H1 (cell line): Measurements from ENCODE around the gene TWNK. TPM values are rescaled to one million over a fixed set of nuclear protein-coding genes. Genes with fewer than 3 reads are reported as not detected.

Experiments used
- CBX5 ChIP-seq: fragments of 300-800, 300-1000 bp; sonication (generic); IDR thresholded peaks from 2 replicates; pipeline ENCODE4 v1.7.1; 2016; ENCODE audit warnings: antibody characterized with exemption, low read length, low read depth
- CEBPB ChIP-seq: IDR thresholded peaks from 2 replicates; pipeline ENCODE4 v1.6.1; 2012; ENCODE audit warnings: low read depth, low read length
- CTCF ChIP-seq, 3 experiments: IDR thresholded peaks; 1 replicate in 2 of 3; 2 replicates in 1 of 3; pipeline versions ENCODE4 v1.5.1 to v1.6.1; 2011; ENCODE audit warnings: low read length in 3 of 3, mild to moderate bottlenecking in 3 of 3, inconsistent platforms in 2 of 3, low read depth in 1 of 3, moderate library complexity in 1 of 3; ENCODE audit not compliant: insufficient read depth in 1 of 3; ENCODE audit errors: control extremely low read depth in 1 of 3
- EP300 ChIP-seq, 2 experiments: IDR thresholded peaks; 1 replicate in 1 of 2; 2 replicates in 1 of 2; pipeline ENCODE4 v1.6.1; 2011 to 2012; ENCODE audit warnings: low read depth in 2 of 2, low read length in 2 of 2, mild to moderate bottlenecking in 2 of 2, borderline replicate concordance in 1 of 2, inconsistent platforms in 1 of 2, moderate library complexity in 1 of 2
- GABPA ChIP-seq: IDR thresholded peaks from 2 replicates; pipeline ENCODE4 v1.6.1; 2011; ENCODE audit warnings: mild to moderate bottlenecking, low read length, moderate library complexity, borderline replicate concordance; ENCODE audit not compliant: insufficient read depth
- JUN ChIP-seq: IDR thresholded peaks from 2 replicates; pipeline ENCODE4 v1.6.1; 2011; ENCODE audit warnings: low read depth, mild to moderate bottlenecking, improper control_type of control experiment, low read length
- JUND ChIP-seq: IDR thresholded peaks from 2 replicates; pipeline ENCODE4 v1.6.1; 2011; ENCODE audit warnings: mild to moderate bottlenecking, improper control_type of control experiment, low read length
- KDM1A ChIP-seq: fragments of 200-600, 300-600 bp; sonication (generic); IDR thresholded peaks from 2 replicates; pipeline ENCODE4 v1.7.1; 2016; ENCODE audit warnings: mild to moderate bottlenecking, low read length, borderline replicate concordance
- KDM4A ChIP-seq: IDR thresholded peaks from one replicate; pipeline ENCODE4 v1.7.1; 2012; ENCODE audit warnings: low read depth, mild to moderate bottlenecking, moderate library complexity, low read length, inconsistent platforms; ENCODE audit not compliant: severe bottlenecking
- MAFK ChIP-seq: IDR thresholded peaks from 2 replicates; pipeline ENCODE4 v1.6.1; 2012; ENCODE audit warnings: low read depth, mild to moderate bottlenecking, improper control_type of control experiment, low read length
- NRF1 ChIP-seq: IDR thresholded peaks from 2 replicates; pipeline ENCODE4 v1.6.1; 2011; ENCODE audit warnings: mild to moderate bottlenecking, low read depth, low read length, improper control_type of control experiment
- RNF2 ChIP-seq: fragments of 200-900, 300-1000 bp; sonication (generic); IDR thresholded peaks from 2 replicates; pipeline ENCODE4 v1.7.1; 2016; ENCODE audit warnings: borderline replicate concordance, low read depth, mild to moderate bottlenecking, antibody characterized with exemption, low read length; ENCODE audit not compliant: poor library complexity, severe bottlenecking; ENCODE audit errors: missing control alignments
- SP2 ChIP-seq: IDR thresholded peaks from 2 replicates; pipeline ENCODE4 v1.6.1; 2012; ENCODE audit warnings: mild to moderate bottlenecking, low read length, inconsistent platforms
- SUZ12 ChIP-seq: fragments of 200-600 bp; sonication (generic); IDR thresholded peaks from 2 replicates; pipeline ENCODE4 v1.6.1; 2012; ENCODE audit warnings: mild to moderate bottlenecking, inconsistent platforms, low read length, moderate library complexity, mixed read lengths
- TAF1 ChIP-seq: IDR thresholded peaks from 2 replicates; pipeline ENCODE4 v1.6.1; 2011; ENCODE audit warnings: mild to moderate bottlenecking, low read depth, low read length
- TBP ChIP-seq: IDR thresholded peaks from 2 replicates; pipeline ENCODE4 v1.6.1; 2011; ENCODE audit warnings: low read depth, low read length, improper control_type of control experiment
- ZNF274 ChIP-seq: IDR thresholded peaks from 2 replicates; pipeline ENCODE4 v1.7.0; 2012; ENCODE audit warnings: low read length, borderline replicate concordance; ENCODE audit errors: extremely low read depth
- polyA plus RNA-seq, 7 experiments: library from polyadenylated mRNA; depleted of rRNA in 3 of 7; stranded (reverse) in 5 of 7; unstranded in 2 of 7; fragments of >200 nt in 5 of 7; fragments of 200-250 nt in 2 of 7; gene quantifications; 1 replicate in 5 of 7; 2 replicates in 1 of 7; 4 replicates in 1 of 7; pipeline versions ENCODE4 v1.2.1 to v1.2.3, GENCODE V29; 2011 to 2013; ENCODE audit warnings: missing spikeins in 2 of 7, mixed read lengths in 2 of 7
- total RNA-seq: library from RNA; stranded (reverse); fragmentation: NEBNext Ultra II Directional; extraction: Animal tissue kit (Norgen Biotek cat#: 25700); gene quantifications from 2 replicates; pipeline ENCODE4 v1.2.1, GENCODE V29; 2021
- TF ChIP-seq, protein P1 (sequence below): IDR thresholded peaks from 2 replicates; pipeline ENCODE4 v1.6.1; 2011; ENCODE audit warnings: low read length, improper control_type of control experiment
- TF ChIP-seq, protein P2 (sequence below): IDR thresholded peaks from 2 replicates; pipeline ENCODE4 v1.6.1; 2012; ENCODE audit warnings: inconsistent platforms

The TWNK gene
- total and polyA plus RNA-seq, 2 of the 8 experiments (the other 6 are each of a cell fraction or from before 2014, with no cell fraction given): 15.4 to 32.5 TPM

- TF ChIP-seq, protein P1, sequence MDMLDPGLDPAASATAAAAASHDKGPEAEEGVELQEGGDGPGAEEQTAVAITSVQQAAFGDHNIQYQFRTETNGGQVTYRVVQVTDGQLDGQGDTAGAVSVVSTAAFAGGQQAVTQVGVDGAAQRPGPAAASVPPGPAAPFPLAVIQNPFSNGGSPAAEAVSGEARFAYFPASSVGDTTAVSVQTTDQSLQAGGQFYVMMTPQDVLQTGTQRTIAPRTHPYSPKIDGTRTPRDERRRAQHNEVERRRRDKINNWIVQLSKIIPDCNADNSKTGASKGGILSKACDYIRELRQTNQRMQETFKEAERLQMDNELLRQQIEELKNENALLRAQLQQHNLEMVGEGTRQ: peak; percentile 60; the same call in 1 of the 2 replicates
- TF ChIP-seq SP2 (no peak), JUND (no peak), CTCF (IDR thresholded peaks at IDR 0.05; ENCODE audit: control extremely low read depth in 1 of 3, insufficient read depth in 1 of 3, low read depth in 1 of 3, low read length in 3 of 3) (peak in 2 of 3 experiments; percentile 79 to 93; a peak in 3 of 4 replicates), MAFK (no peak), KDM4A (peak; percentile 77), KDM1A (no peak), CEBPB (no peak), GABPA (peak; percentile 78; the same call in 1 of the 2 replicates), ZNF274 (no peak), EP300 (IDR thresholded peaks at IDR 0.05; ENCODE audit: borderline replicate concordance in 1 of 2, low read depth in 2 of 2, low read length in 2 of 2) (peak in 1 of 2 experiments; percentile 36; a peak in 1 of 3 replicates), SUZ12 (peak; percentile 42; the same call in 1 of the 2 replicates), CBX5 (no peak), TBP (no peak; the same call in 1 of the 2 replicates), TAF1 (no peak), NRF1 (no peak), JUN (no peak), RNF2 (no peak)
- TF ChIP-seq, protein P2, sequence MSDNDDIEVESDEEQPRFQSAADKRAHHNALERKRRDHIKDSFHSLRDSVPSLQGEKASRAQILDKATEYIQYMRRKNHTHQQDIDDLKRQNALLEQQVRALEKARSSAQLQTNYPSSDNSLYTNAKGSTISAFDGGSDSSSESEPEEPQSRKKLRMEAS: peak; percentile 86
Observed at GRCh38 chr10:100997360-100998182, 10.2 kb downstream of the TWNK start (continued).
